ENCODE measurements around the gene C10orf120.

The C10orf120 gene

GRCh38 chr10:122703483-122704448, 4.1 kb upstream of the C10orf120 start:
- DNase-seq, result no peak

GRCh38 chr10:122702275-122702674, 2.6 kb upstream of the C10orf120 start:
- DNase-seq, result no peak

- no peak for DNase-seq
Measured at GRCh38 chr10:122701652-122702051, 2.0 kb upstream of the C10orf120 start.

- DNase-seq, result no peak
Measured at GRCh38 chr10:122696687-122697086, 3.0 kb downstream of the C10orf120 start.

GRCh38 chr10:122692744-122693143, 6.9 kb downstream of the C10orf120 start:
- DNase-seq, result no peak

GRCh38 chr10:122689146-122689820, 10.4 kb downstream of the C10orf120 start:
- DNase-seq, result no peak

- no peak for DNase-seq
Measured at GRCh38 chr10:122688293-122688989, 11.2 kb downstream of the C10orf120 start.

GRCh38 chr10:122682522-122682921, 17.1 kb downstream of the C10orf120 start:
- no peak for DNase-seq

- no peak for DNase-seq
Measured at GRCh38 chr10:122678266-122678665, 21.4 kb downstream of the C10orf120 start.

- DNase-seq, result no peak
Measured at GRCh38 chr10:122675278-122675677, 24.4 kb downstream of the C10orf120 start.

- DNase-seq, result no peak
Measured at GRCh38 chr10:122674781-122675180, 24.9 kb downstream of the C10orf120 start.

GRCh38 chr10:122673731-122674130, 25.9 kb downstream of the C10orf120 start:
- DNase-seq, result no peak

- DNase-seq, result no peak
Measured at GRCh38 chr10:122673269-122673668, 26.4 kb downstream of the C10orf120 start.

GRCh38 chr10:122672655-122673054, 27.0 kb downstream of the C10orf120 start:
- DNase-seq, result no peak

- DNase-seq, result no peak
Measured at GRCh38 chr10:122671355-122671754, 28.3 kb downstream of the C10orf120 start.

- no peak for DNase-seq
Measured at GRCh38 chr10:122669842-122670241, 29.8 kb downstream of the C10orf120 start.

- DNase-seq, result no peak
Measured at GRCh38 chr10:122669045-122669444, 30.6 kb downstream of the C10orf120 start.

- DNase-seq, result no peak
Measured at GRCh38 chr10:122665946-122666345, 33.7 kb downstream of the C10orf120 start.

GRCh38 chr10:122665329-122665860, 34.3 kb downstream of the C10orf120 start:
- no peak for DNase-seq

GRCh38 chr10:122664501-122664900, 35.1 kb downstream of the C10orf120 start:
- DNase-seq, result no peak

- no peak for DNase-seq
Measured at GRCh38 chr10:122663516-122664130, 36.0 kb downstream of the C10orf120 start.

- no peak for DNase-seq
Measured at GRCh38 chr10:122662231-122662630, 37.4 kb downstream of the C10orf120 start.

- no peak for DNase-seq
Measured at GRCh38 chr10:122660696-122661095, 39.0 kb downstream of the C10orf120 start.
